WTC11 (cell line): Measurements from ENCODE around the gene EYS. TPM values are rescaled to one million over a fixed set of nuclear protein-coding genes. Genes with fewer than 3 reads are reported as not detected.

Experiments used
- FOXK1 ChIP-seq: sonication (generic); formaldehyde crosslinking; IDR thresholded peaks from 2 replicates; pipeline ENCODE4 v1.8.0; 2022; ENCODE audit warnings: mild to moderate bottlenecking, moderate library complexity, missing genetic modification reagents
- GABPB1 ChIP-seq: sonication (generic); formaldehyde crosslinking; IDR thresholded peaks from 2 replicates; pipeline ENCODE4 v1.8.1; 2023; ENCODE audit warnings: mild to moderate bottlenecking, missing genetic modification reagents
- OVOL2 ChIP-seq: fragments of 250-450 bp; sonication (Bioruptor Pico); IDR thresholded peaks from 2 replicates; pipeline ENCODE4 v1.9.0; 2021; ENCODE audit warnings: mild to moderate bottlenecking, borderline replicate concordance
- ZNF219 ChIP-seq: sonication (generic); formaldehyde crosslinking; IDR thresholded peaks from 2 replicates; pipeline ENCODE4 v1.8.0; 2023; ENCODE audit warnings: missing genetic modification reagents, mild to moderate bottlenecking, borderline replicate concordance
- ZNF396 ChIP-seq: fragments of 250-450 bp; sonication (Bioruptor Pico); IDR thresholded peaks from 2 replicates; pipeline ENCODE4 v1.8.0; 2021; ENCODE audit warnings: mild to moderate bottlenecking, moderate library complexity, borderline replicate concordance
- total RNA-seq: library from RNA; stranded (reverse); gene quantifications from 3 replicates; pipeline ENCODE4 v1.2.3, GENCODE V29; 2021
- TF ChIP-seq, protein P1 (sequence below): sonication (generic); formaldehyde crosslinking; conservative IDR thresholded peaks from 2 replicates; pipeline ENCODE4 v1.8.1; 2023; ENCODE audit warnings: mild to moderate bottlenecking, low read depth, missing genetic modification reagents, moderate library complexity
- TF ChIP-seq, protein P2 (sequence below): sonication (generic); formaldehyde crosslinking; IDR thresholded peaks from 2 replicates; pipeline ENCODE4 v1.8.0; 2023; ENCODE audit warnings: mild to moderate bottlenecking, missing genetic modification reagents
- TF ChIP-seq, protein P3 (sequence below): sonication (generic); formaldehyde crosslinking; IDR thresholded peaks from 2 replicates; pipeline ENCODE4 v1.8.1; 2023; ENCODE audit warnings: mild to moderate bottlenecking, missing genetic modification reagents, moderate library complexity
- TF ChIP-seq, protein P4 (sequence below): fragments of 250-450 bp; sonication (Bioruptor Pico); IDR thresholded peaks from 2 replicates; pipeline ENCODE4 v2.1.2; 2022; ENCODE audit warnings: mild to moderate bottlenecking, moderate library complexity
- TF ChIP-seq, protein P5 (sequence below): sonication (generic); formaldehyde crosslinking; IDR thresholded peaks from 2 replicates; pipeline ENCODE4 v1.8.1; 2023; ENCODE audit warnings: mild to moderate bottlenecking, missing genetic modification reagents
- TF ChIP-seq, protein P6 (sequence below): sonication (generic); formaldehyde crosslinking; IDR thresholded peaks from 2 replicates; pipeline ENCODE4 v1.8.0; 2022; ENCODE audit warnings: mild to moderate bottlenecking, missing genetic modification reagents
- TF ChIP-seq, protein P7 (sequence below): sonication (generic); formaldehyde crosslinking; IDR thresholded peaks from 2 replicates; pipeline ENCODE4 v1.8.0; 2023; ENCODE audit warnings: missing genetic modification reagents, mild to moderate bottlenecking, borderline replicate concordance

EYS gene
- total RNA-seq, 1 experiment from 2014 or later: not detected

DNA sequence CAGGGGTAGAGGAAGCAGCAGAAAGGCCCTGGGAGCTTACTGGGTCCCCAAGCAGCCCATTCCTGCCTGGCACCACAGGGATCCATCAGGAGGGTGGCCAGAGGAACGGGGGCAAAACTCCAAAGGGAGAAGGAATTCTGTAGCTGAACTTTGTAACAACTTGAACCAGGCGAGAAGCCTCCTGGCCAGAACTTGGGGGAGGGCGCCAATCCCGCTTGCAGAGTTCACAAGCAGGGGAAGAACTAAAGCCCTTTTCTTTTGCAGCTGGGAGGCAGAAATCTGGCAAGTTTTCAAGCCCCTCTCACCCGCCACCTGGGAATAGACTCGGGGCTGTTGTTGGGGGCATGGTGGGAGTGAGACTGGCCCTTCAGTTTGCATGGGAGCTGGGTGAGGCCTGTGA, 1882.3 kb downstream of the EYS start (continued):
- TF ChIP-seq, protein P1, sequence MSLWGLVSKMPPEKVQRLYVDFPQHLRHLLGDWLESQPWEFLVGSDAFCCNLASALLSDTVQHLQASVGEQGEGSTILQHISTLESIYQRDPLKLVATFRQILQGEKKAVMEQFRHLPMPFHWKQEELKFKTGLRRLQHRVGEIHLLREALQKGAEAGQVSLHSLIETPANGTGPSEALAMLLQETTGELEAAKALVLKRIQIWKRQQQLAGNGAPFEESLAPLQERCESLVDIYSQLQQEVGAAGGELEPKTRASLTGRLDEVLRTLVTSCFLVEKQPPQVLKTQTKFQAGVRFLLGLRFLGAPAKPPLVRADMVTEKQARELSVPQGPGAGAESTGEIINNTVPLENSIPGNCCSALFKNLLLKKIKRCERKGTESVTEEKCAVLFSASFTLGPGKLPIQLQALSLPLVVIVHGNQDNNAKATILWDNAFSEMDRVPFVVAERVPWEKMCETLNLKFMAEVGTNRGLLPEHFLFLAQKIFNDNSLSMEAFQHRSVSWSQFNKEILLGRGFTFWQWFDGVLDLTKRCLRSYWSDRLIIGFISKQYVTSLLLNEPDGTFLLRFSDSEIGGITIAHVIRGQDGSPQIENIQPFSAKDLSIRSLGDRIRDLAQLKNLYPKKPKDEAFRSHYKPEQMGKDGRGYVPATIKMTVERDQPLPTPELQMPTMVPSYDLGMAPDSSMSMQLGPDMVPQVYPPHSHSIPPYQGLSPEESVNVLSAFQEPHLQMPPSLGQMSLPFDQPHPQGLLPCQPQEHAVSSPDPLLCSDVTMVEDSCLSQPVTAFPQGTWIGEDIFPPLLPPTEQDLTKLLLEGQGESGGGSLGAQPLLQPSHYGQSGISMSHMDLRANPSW: no peak
- no peak for TF ChIP-seq OVOL2 (CRISPR knock-in tag)
- TF ChIP-seq, protein P2, sequence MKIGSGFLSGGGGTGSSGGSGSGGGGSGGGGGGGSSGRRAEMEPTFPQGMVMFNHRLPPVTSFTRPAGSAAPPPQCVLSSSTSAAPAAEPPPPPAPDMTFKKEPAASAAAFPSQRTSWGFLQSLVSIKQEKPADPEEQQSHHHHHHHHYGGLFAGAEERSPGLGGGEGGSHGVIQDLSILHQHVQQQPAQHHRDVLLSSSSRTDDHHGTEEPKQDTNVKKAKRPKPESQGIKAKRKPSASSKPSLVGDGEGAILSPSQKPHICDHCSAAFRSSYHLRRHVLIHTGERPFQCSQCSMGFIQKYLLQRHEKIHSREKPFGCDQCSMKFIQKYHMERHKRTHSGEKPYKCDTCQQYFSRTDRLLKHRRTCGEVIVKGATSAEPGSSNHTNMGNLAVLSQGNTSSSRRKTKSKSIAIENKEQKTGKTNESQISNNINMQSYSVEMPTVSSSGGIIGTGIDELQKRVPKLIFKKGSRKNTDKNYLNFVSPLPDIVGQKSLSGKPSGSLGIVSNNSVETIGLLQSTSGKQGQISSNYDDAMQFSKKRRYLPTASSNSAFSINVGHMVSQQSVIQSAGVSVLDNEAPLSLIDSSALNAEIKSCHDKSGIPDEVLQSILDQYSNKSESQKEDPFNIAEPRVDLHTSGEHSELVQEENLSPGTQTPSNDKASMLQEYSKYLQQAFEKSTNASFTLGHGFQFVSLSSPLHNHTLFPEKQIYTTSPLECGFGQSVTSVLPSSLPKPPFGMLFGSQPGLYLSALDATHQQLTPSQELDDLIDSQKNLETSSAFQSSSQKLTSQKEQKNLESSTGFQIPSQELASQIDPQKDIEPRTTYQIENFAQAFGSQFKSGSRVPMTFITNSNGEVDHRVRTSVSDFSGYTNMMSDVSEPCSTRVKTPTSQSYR: no peak
- TF ChIP-seq, protein P3, sequence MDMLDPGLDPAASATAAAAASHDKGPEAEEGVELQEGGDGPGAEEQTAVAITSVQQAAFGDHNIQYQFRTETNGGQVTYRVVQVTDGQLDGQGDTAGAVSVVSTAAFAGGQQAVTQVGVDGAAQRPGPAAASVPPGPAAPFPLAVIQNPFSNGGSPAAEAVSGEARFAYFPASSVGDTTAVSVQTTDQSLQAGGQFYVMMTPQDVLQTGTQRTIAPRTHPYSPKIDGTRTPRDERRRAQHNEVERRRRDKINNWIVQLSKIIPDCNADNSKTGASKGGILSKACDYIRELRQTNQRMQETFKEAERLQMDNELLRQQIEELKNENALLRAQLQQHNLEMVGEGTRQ (CRISPR knock-in tag): no peak
- TF ChIP-seq, protein P4, sequence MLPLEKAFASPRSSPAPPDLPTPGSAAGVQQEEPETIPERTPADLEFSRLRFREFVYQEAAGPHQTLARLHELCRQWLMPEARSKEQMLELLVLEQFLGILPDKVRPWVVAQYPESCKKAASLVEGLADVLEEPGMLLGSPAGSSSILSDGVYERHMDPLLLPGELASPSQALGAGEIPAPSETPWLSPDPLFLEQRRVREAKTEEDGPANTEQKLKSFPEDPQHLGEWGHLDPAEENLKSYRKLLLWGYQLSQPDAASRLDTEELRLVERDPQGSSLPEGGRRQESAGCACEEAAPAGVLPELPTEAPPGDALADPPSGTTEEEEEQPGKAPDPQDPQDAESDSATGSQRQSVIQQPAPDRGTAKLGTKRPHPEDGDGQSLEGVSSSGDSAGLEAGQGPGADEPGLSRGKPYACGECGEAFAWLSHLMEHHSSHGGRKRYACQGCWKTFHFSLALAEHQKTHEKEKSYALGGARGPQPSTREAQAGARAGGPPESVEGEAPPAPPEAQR (CRISPR knock-in tag): no peak
- TF ChIP-seq, protein P5, sequence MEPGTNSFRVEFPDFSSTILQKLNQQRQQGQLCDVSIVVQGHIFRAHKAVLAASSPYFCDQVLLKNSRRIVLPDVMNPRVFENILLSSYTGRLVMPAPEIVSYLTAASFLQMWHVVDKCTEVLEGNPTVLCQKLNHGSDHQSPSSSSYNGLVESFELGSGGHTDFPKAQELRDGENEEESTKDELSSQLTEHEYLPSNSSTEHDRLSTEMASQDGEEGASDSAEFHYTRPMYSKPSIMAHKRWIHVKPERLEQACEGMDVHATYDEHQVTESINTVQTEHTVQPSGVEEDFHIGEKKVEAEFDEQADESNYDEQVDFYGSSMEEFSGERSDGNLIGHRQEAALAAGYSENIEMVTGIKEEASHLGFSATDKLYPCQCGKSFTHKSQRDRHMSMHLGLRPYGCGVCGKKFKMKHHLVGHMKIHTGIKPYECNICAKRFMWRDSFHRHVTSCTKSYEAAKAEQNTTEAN (CRISPR knock-in tag): no peak
- no peak for TF ChIP-seq FOXK1 (CRISPR knock-in tag)
- TF ChIP-seq ZNF219: no peak
- TF ChIP-seq GABPB1: no peak
- no peak for TF ChIP-seq ZNF396 (CRISPR knock-in tag)
- TF ChIP-seq, protein P6, sequence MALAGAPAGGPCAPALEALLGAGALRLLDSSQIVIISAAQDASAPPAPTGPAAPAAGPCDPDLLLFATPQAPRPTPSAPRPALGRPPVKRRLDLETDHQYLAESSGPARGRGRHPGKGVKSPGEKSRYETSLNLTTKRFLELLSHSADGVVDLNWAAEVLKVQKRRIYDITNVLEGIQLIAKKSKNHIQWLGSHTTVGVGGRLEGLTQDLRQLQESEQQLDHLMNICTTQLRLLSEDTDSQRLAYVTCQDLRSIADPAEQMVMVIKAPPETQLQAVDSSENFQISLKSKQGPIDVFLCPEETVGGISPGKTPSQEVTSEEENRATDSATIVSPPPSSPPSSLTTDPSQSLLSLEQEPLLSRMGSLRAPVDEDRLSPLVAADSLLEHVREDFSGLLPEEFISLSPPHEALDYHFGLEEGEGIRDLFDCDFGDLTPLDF (CRISPR knock-in tag): no peak
- TF ChIP-seq, protein P7, sequence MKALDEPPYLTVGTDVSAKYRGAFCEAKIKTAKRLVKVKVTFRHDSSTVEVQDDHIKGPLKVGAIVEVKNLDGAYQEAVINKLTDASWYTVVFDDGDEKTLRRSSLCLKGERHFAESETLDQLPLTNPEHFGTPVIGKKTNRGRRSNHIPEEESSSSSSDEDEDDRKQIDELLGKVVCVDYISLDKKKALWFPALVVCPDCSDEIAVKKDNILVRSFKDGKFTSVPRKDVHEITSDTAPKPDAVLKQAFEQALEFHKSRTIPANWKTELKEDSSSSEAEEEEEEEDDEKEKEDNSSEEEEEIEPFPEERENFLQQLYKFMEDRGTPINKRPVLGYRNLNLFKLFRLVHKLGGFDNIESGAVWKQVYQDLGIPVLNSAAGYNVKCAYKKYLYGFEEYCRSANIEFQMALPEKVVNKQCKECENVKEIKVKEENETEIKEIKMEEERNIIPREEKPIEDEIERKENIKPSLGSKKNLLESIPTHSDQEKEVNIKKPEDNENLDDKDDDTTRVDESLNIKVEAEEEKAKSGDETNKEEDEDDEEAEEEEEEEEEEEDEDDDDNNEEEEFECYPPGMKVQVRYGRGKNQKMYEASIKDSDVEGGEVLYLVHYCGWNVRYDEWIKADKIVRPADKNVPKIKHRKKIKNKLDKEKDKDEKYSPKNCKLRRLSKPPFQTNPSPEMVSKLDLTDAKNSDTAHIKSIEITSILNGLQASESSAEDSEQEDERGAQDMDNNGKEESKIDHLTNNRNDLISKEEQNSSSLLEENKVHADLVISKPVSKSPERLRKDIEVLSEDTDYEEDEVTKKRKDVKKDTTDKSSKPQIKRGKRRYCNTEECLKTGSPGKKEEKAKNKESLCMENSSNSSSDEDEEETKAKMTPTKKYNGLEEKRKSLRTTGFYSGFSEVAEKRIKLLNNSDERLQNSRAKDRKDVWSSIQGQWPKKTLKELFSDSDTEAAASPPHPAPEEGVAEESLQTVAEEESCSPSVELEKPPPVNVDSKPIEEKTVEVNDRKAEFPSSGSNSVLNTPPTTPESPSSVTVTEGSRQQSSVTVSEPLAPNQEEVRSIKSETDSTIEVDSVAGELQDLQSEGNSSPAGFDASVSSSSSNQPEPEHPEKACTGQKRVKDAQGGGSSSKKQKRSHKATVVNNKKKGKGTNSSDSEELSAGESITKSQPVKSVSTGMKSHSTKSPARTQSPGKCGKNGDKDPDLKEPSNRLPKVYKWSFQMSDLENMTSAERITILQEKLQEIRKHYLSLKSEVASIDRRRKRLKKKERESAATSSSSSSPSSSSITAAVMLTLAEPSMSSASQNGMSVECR (CRISPR knock-in tag): no peak
